Measurements from ENCODE around the gene PPP1R36. TPM values are rescaled to one million over a fixed set of nuclear protein-coding genes. Genes with fewer than 3 reads are reported as not detected.
A peak's percentile ranks its signal among the peaks of the same experiment; 100 is the strongest.

Gene PPP1R36
- polyA plus RNA-seq, 3 donors: 0.38 TPM; not detected in 2

GRCh38 chr14:64604881-64605280 is 55.1 kb downstream of the PPP1R36 start:
- H3K4me3 Mint-ChIP-seq: no peak overlapping the region
- Histone ChIP-seq H3K4me1 (ENCODE audit: control insufficient read depth in 1 of 2, insufficient read depth in 2 of 2, low read length in 2 of 2) (no peaks in the 10 kb centered on the region), H3K9ac (ENCODE audit: insufficient read depth, low read length, poor library complexity, severe bottlenecking) (no peak overlapping the region), H4K20me1 (ENCODE audit: insufficient read depth, low read length) (no peaks in the 10 kb centered on the region), H3K79me2 (ENCODE audit: insufficient read depth, low read length) (no peaks in the 10 kb centered on the region), H3K4me2 (replicated peaks; ENCODE audit: extremely low read depth, low read length, poor library complexity, severe bottlenecking) (no peak overlapping the region), H3K4me3 (replicated peaks in 1 of 3; ENCODE audit: low read depth in 2 of 3, low read length in 3 of 3) (no peak overlapping the region), H3K36me3 (replicated peaks in 1 of 2; ENCODE audit: control insufficient read depth in 1 of 2, insufficient read depth in 2 of 2, low read length in 2 of 2) (no peaks in the 10 kb centered on the region), H2AFZ (ENCODE audit: insufficient read depth, low read depth, low read length, poor library complexity, severe bottlenecking) (no peak overlapping the region), H3K27ac (ENCODE audit: low read depth in 1 of 2, low read length in 2 of 2) (no peak overlapping the region), H3K9me3 (replicated peaks in 1 of 2; ENCODE audit: control insufficient read depth in 1 of 2, insufficient read depth in 1 of 2, low read length in 2 of 2) (no peaks in the 10 kb centered on the region), H3K27me3 (ENCODE audit: control insufficient read depth in 2 of 2, insufficient read depth in 2 of 2, low read length in 2 of 2) (peaks cover 0 to 6% of the 10 kb centered on the region in 2 donors)
- no peak for DNase-seq
- H3K27ac Mint-ChIP-seq: no peak overlapping the region
- 47% methylated on average over 5 of the region's 6 CpGs for WGBS (ENCODE audit: insufficient coverage)
- H3K4me1 Mint-ChIP-seq: peaks cover 3% of the 10 kb centered on the region
- H3K27me3 Mint-ChIP-seq (ENCODE audit: low read depth in 3 of 3): peaks cover 12 to 32% (median 19%) of the 10 kb centered on the region in 3 donors
- intact Hi-C loops (cut with micrococcal nuclease): no loop called here
- H3K9me3 Mint-ChIP-seq: peaks cover 0 to 9% (median 5%) of the 10 kb centered on the region in 7 donors
- no peaks in the 10 kb centered on the region for H3K36me3 Mint-ChIP-seq
- no peak for TF ChIP-seq CTCF (IDR thresholded peaks at IDR 0.05)

GRCh38 chr14:64605926-64606685 is 56.3 kb downstream of the PPP1R36 start:
- Histone ChIP-seq H3K27me3 (ENCODE audit: control insufficient read depth in 2 of 2, insufficient read depth in 2 of 2, low read length in 2 of 2) (peaks cover 0 to 6% of the 10 kb centered on the region in 2 donors), H3K4me2 (replicated peaks; ENCODE audit: extremely low read depth, low read length, poor library complexity, severe bottlenecking) (no peak overlapping the region), H3K36me3 (replicated peaks in 1 of 2; ENCODE audit: control insufficient read depth in 1 of 2, insufficient read depth in 2 of 2, low read length in 2 of 2) (no peaks in the 10 kb centered on the region), H2AFZ (ENCODE audit: insufficient read depth, low read depth, low read length, poor library complexity, severe bottlenecking) (no peak overlapping the region), H4K20me1 (ENCODE audit: insufficient read depth, low read length) (no peaks in the 10 kb centered on the region), H3K4me1 (ENCODE audit: control insufficient read depth in 1 of 2, insufficient read depth in 2 of 2, low read length in 2 of 2) (no peaks in the 10 kb centered on the region), H3K4me3 (replicated peaks in 1 of 3; ENCODE audit: low read depth in 2 of 3, low read length in 3 of 3) (no peak overlapping the region), H3K9ac (ENCODE audit: insufficient read depth, low read length, poor library complexity, severe bottlenecking) (no peak overlapping the region), H3K9me3 (replicated peaks in 1 of 2; ENCODE audit: control insufficient read depth in 1 of 2, insufficient read depth in 1 of 2, low read length in 2 of 2) (no peaks in the 10 kb centered on the region), H3K27ac (ENCODE audit: low read depth in 1 of 2, low read length in 2 of 2) (no peak overlapping the region), H3K79me2 (ENCODE audit: insufficient read depth, low read length) (no peaks in the 10 kb centered on the region)
- intact Hi-C loops (cut with micrococcal nuclease): no loop called here
- Mint-ChIP-seq H3K27ac (peak overlapping the region in 1 of 7 donors; percentile 2), H3K4me3 (no peak overlapping the region), H3K36me3 (no peaks in the 10 kb centered on the region), H3K9me3 (peaks cover 0 to 9% (median 5%) of the 10 kb centered on the region in 7 donors), H3K27me3 (ENCODE audit: low read depth in 3 of 3) (peaks cover 9 to 25% (median 19%) of the 10 kb centered on the region in 3 donors), H3K4me1 (peaks cover 3% of the 10 kb centered on the region)
- WGBS (ENCODE audit: insufficient coverage): 76% methylated on average over 5 of the region's 9 CpGs
- TF ChIP-seq CTCF (IDR thresholded peaks at IDR 0.05): no peak
- no peak for DNase-seq
